GM21390 (cell line): ENCODE measurements around the gene DFFA.
"Not testable (repeated sequence)": the region's sequence is repeated elsewhere in the genome, so short reads cannot be mapped to it uniquely, and the experiment has no call there.

ENCODE experiments used
- ATAC-seq: cut with Tn5 transposase; IDR thresholded peaks from one replicate; pipeline ENCODE4 v1.9.1; 2021; ENCODE audit not compliant: unreplicated experiment

DFFA gene

DNA sequence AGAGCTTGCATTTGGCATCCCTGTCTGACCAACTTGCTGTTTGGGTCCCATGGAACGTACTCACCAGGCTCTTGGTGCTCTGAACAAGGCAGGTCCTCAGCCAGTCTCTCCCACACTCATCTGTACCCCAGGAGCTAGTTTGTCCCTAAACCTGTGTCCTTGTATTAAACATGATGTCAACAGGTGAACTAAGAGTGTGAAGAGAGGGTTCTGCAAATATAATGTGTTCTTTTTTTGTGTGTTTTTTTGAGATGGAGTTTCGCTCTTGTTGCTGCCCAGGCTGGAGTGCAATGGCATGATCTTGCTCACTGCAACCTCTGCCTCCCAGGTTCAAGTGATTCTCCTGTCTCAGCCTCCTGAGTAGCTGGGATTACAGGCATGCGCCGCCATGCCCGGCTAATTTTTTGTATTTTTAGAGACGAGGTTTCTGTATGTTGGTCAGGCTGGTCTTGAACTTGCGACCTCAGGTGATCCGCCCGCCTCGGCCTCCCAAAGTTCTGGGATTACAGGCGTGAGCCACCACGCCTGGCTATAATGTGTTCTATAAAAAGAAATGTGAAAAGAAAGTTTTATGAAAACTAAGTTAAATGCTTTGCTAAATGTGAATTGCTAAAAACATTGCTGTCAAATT lies 33.8 kb upstream of the DFFA start:
- not testable (repeated sequence) for ATAC-seq

DNA sequence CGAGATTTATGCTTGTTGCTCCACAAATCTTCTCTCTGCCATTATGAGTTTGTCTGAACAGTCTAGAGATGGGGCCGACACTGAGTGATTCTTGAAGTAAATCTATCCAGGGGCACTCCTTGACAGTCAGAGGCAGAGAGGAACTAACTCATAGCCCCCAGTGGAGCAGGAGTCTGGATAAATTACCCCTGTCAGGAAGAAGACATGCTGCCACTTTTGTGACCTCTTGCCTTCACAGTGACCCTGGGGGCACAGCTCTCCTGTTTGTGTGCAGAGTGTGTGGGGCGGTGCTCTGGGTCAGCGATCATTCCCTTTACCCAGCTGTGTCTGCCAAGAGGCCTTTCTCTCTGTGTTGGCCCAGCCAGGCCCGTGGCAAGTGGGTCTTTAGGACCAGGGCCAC lies 31.9 kb upstream of the DFFA start:
- ATAC-seq: no peak

DNA sequence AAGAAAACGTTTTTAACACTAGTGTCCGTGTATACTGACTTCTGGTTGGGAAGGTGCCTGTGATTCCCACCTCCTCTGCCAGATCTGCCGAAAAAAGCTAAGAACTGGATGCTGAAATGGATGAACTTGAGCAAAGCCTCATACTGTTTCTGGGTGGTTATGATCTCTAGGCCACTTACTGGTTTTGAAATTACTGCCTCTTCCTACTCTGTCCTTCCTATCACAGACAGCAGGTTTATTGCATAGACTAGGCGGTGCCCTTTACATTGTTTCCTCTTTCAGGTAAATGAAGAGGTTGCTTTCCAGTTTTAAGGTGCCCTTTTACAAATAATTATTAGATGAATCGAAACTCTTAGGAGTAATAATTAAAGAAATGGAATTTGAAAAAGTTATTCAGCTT lies 29.9 kb upstream of the DFFA start:
- ATAC-seq: no peak

DNA sequence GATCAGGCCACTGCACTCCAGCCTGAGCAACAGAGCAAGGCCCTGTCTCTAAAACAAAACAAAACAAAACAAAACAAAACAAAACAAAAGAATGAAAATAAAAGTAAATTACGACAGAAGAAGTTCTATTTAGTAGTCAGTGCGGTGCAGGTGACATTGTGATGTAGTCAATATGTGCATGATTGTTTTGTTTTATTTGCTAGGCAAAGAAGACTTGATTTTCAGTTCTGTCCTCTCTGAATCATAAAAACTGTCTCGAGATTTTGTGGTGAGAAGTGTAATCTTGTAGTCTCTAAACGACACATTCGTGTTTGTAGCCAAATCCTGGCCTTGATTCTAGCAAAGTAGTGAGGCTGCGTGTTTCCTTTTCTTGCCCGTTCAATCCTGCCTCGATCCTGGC lies 25.9 kb upstream of the DFFA start:
- no peak for ATAC-seq

DNA sequence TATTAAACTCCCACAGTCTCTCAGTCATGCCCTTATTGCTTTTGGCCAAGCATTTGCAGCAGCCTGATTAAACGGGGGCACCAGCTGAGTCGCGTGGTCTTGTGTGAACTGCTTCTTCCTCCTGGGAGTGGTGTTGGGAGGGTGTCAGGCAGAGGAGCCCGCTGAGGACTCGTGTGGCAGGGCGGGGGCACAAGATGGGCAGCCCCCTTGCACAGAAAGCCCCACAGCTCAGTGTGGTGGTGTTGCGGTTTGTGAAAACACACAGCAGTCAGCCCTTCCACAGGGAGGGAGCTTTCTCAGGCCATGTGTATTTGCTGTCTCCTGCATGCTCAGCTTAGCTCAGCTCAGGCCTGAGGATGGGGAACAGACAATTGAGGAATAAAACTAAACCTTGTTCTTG lies 24.8 kb upstream of the DFFA start:
- no peak for ATAC-seq

DNA sequence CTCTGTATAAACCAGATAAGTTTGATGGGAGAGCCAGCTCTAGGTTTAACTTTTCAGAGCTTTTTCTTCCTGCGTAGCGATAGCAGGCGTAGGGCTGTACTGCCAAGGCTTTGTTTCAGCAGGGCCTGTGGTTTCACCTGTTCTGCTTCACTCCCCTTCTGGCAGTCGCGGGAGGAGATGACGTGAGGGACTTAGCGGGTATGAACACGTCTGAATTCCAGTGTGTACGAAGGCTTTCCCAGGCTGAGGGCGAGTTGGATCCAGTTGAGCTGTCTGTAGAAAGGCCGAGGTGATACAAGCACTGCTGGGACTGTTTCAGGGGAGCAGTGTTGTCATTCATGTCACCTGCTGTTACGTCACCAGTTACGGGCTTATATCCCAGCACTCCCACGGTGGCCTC lies 23.6 kb upstream of the DFFA start:
- ATAC-seq: no peak

DNA sequence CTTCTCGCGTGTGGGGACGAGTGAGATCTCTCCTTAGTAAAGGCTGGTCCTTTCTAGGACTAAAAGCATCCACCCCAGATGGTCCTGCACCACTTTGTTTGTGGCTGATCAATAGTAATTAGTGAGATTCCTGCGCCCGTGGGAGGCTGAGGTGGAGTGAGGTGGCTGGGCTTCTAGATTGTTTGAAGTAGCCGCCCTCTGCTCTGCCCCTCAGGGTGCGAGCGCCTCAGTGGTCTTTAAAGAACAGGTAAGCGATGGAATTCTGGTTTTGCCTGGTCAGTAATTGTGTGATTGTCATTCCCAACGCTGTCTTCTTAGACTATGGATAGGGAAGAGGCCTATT lies 23.1 kb upstream of the DFFA start:
- no peak for ATAC-seq

DNA sequence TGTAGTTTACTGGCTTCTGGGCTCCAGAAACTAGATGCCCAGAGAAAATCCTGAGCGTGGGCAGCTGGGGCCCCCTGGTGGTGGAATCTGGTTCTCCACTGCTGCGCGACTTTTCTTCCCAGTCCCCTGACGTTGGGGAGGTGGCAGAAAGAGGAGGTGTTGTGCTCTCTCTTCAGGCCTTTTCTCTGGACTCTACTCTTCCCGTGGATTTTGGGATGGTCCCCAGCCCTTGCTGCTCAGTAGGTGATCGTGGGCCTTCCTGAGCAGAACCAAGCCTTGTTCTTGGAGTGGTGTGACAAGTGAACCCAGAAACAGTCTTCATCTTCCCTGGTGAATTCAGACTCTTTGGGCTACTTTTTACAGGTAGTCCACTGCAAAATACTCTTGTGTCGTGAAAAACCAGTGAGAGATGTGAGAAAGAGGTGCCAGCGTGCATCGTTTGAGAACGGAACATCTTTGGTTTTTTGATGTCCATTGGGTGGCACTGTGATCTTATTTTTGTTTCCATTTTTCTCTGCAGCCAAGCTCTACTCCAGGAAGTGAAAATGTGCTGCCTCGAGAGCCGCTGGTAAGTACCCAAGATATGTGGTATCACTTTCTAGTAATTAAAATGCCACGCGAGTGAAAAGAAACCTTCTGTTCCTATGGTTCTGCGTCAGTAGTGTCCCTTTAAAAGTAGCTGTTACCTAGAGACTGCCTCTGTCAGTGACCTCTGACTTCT lies 22.6 kb upstream of the DFFA start:
- peak; percentile 74 for ATAC-seq

DNA sequence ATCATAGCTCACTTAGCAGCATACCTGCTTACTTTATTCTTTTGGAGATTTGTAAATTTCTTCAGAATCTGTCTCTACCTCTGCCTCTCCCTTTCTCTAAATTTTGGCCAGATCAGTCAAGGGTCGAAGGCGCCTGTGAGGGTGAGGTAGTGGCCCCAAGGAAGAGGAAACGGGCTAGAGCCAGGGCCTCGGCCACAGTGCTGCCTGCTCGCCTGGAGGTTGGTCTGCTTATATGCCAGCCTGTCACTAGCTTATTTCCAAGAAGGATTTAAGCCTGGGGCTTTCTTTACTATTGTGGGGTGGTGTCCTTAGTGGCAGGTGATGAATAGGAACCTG lies 22.1 kb upstream of the DFFA start:
- ATAC-seq: no peak

DNA sequence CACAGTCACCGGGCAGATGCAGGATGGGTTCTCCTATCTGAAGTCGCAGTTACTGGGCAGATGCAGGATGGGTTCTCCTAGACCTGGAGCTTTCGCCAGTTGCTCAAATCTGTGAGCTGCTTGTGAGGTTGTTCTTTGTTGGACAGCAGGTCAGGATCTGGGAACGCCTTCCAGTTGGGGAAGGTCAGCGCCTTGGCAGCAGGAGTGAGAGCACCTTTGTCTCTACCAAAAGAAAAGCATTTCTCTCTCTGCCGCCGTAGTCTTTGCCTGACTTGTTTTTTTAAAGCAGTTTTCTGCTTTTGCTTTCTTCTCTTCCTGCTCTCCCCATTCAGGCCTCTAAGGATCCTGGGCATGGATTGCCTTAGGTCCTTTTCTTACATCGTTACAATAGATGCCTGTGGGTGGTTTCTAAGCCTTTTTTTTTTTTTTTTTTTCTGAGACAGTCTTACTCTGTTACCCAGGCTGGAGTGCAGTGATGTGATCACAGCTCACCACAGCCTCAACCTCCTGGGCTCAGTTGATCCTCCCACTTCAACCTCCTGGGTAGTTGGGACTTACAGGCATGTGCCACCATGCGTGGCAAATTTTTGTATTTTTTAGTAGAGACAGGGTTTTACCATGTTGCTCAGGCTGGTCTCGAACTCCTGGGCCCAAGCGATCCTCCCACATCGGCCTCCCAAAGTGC lies 18.1 kb upstream of the DFFA start:
- ATAC-seq: no peak

DNA sequence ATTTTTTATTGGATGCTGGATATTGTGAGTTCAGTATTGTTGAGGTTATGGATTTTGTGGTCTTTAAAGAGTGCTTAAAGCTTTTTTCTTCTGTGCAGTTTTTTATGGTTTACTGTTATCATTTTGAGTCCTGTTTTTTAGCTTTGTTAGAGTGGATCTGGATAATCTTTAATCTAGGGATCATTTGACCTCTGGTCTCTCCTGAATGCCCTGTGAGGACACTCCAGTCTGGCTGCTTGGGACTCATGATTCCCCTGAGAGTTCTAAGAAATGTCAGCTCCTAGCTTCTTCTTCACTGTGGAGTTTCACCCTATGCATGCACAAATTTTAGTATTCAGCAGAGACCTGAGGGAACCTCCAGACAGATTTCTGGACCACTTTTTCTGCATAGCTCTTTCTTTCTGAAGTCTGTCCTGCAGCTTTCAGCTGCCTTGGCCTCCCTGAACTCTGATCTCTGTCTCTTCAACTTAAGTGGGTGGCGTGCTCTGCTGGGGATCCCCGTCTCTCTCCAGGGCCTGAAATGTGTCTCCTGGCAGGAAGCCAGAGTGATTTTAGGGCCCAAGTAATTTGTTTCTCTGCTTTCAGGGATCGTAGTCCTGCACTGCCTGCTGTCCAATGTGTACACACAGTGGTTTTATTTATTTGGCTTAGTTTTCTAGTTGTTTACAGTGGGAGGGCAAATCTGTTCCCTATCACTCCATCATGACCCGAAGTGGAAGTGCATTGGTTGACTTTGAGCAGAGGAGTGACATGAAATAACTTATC lies 17.1 kb upstream of the DFFA start:
- no peak for ATAC-seq

DNA sequence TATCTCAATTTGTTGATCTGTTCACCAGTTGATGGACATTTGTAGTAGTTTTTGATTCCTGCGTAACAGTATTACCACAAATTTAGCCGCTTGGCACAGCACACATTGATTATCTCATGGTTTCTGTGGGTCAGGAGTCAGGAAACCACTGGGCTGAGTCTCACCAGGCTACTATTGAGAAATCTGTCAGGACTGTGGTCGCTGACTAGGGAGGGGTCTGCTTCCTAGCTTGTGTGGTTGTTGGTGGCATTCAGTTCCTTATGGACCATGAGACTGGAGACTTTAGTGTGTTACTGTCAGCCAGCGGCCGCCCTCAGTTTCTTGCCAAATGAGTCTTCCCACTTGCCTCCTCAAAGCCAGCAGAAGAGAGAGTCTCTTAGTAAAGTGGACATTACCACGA lies 12.2 kb upstream of the DFFA start:
- no peak for ATAC-seq

DNA sequence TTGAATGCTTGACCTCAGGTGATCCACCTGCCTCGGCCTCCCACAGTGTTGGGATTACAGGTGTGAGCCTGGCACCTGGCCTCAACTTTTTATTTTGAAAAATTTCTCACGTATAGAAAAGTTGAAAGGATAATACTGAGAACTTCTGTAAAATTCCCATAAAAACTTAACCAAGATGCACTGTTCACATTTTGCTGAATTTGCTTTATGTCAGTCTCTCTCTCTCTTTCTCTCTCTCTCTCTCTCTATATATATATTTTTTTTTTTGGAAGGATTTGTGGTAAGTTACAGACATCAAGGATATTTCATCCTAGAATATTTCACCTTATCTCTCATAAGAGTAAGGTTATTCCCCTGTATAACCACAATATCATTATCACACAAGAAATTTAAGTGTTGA lies 8.3 kb upstream of the DFFA start:
- ATAC-seq: no peak

DNA sequence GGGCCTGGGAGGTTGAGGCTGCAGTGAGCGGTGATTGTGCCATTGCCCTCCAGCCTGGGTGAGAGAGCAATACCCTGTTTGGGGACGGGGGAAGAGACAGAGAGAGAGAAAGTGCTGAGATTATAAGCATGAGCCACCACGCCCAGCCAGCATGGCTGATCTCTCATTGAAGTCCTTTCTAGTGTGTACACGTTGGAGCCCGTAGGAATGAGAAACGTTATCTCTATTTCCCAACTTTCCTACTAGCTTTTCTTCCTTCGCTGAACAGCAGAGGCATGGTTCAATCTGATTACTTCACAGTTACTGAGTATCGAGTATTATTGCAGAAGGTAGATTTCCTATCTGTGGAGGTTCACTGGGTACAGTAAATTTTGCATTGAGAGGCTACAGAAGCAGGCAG lies 7.0 kb upstream of the DFFA start:
- no peak for ATAC-seq

DNA sequence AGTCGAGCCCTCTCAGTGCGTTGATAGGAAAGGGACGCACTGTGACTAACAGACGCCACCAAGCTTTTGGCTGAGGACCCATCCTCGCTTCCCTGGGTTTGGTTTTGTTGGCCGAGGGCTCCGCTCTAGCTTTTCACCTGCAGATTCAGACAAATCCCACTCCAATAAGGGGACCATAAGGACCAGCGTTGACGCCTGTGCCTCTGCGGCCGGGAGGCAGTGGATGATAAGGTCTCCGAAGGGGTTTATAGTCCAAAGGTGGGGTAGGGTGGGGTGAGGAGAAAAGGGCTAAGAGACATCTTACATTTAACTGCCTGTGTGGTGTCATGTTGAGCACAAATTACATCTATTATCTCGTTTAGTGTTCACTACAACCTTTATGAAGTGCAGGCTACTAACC lies 3.2 kb upstream of the DFFA start:
- ATAC-seq: no peak

DNA sequence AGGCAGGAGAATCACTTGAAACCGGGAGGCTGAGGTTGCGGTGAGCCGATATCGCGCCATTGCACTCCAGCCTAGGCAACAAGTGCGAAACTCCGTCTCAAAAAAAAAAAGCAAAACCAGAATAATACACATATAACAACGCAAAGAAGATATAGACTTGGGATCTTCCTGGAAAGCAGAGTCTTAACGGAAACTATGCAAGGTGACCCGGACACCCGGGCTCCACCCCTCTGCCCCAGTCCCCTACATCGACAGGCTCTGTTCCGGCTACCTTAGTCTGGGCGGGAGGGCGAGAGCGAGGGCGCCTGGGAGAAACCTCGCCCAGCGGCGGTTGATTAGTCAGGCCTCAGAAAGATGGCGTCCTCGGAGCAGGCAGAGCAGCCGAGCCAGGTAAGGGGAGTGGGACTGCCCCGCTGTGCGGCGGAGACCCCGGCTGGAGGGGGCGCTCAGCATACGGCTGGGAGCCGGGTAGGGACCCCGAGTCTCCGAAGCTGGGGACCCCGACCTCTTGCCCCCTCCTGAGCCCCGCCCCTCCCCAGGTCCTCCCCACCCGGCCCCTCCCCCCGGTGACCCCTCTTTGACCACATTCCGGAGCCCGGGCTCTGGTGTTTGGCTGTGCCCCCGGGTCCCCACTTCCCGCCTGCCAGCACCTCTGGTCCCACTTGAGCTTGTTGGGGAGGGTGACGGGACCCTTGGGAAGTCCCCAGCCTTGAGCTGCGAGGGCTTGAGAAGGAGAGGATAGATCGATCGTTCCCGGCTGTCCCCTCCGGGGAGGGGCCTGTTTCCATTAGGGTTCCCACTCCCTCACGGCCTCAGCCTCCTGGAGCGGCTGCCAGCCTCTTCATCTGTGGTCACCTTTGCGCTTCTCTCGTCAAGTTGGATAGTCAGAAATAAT lies 2.5 kb upstream of the DFFA start, which contains the start of gene PEX14:
TSS of gene PEX14 (plus strand) at position 338 of the 895 bp plus-strand sequence. CDS start at position 355, 17 bp downstream.
- peak; percentile 55 for ATAC-seq

DNA sequence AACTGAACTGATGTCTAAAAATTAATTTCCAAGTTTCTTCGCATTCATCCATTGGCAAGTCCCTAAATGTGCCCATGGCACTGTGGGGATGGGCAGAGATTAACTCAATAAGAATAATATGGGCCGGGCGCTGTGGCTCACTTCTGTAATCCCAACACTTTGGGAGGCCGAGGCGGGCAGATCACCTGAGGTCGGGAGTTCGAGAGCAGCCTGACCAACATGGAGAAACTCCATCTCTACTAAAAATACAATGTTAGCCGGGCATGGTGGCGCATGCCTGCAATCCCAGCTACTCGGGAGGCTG lies 1.9 kb upstream of the DFFA start:
- ATAC-seq: not testable (repeated sequence)

DNA sequence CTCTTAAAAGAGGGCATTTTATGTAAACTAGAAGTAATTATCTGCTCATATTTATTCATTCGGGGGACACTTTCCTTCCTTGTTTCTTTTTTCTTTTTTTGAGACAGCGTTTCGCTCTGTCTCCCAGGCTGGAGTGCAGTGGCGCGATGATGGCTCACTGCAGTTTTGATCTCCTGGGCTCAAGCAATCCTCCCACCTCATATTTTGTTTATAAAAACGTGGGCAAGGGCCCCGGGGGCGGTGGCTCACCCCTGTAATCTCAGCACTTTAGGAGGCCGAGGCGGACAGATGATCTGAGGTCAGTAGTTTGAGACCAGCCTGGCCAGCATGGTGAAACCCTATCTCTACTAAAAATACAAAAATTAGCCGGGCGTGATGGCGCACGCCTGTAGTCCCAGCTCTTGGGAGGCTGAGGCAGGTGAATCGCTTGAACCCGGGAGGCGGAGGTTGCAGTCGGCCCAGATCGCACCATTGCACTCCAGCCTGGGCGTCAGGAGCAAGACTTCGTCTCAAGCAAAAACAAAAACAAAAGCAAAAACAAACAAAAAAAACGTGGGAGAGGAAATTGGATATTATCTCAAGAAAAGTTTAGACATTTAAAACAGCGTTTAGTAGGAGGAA lies 926 bp upstream of the DFFA start:
- no peak for ATAC-seq

DNA sequence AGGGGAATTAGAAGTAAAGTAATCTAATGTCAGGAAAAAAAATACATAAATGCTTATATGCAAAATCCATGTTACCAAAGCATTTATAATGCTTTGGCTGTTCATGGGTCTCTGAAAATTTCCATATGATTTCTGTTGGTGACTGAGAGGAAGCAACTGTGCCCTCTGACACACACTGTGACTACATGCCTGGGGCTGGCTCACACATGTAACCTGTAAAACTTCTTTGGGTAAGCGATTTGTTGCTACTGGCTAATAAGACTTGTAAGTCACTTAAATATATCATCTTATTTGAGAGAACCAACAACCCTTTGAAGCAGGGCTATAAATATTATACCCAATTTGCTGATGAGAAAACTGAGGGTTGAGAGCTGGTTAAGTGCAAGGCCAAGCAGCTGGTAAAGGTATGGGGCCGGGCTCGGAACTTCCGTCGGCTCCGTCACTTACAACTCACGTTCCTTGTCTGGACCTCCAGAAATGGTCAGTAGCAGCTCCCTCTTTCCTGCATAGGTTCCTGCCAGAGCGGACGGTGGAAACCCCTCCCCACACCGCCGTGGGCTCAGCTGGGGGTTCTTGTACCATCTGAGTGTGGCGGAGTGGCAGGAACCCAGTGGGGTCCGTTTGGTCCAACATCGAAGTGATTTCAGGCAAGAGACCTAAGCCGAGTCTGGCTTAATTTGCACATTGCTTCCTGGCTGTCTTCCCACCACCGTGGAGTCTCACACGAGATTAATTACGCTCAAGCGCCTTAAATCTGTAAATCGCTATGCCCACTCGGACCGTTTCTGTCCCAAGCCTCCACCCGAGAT lies 714 bp downstream of the DFFA start:
- no peak for ATAC-seq

DNA sequence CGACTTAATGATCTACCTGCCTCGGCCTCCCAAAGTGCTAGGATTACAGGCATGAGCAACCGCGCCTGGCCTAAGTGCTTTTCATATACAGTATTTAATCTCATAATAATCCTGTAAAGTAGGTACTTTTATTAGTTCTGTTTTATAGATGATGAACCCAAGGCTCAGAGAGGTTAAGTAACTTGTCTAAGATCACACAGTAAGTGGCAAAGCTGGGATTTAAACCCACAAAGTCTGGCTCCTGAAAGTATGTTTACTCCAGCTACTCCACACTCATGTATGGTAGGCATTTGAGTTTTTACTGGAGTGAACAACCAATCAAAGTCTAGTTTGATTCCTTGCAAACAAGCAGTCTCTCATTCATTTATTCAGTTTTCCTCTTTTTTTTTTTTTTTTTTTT lies 2.3 kb downstream of the DFFA start:
- no peak for ATAC-seq
